Activated CD8-positive, alpha-beta memory T cell treated with anti-CD3 and anti-CD28 coated beads, Interleukin-2, amount 50 U/mL, for 4 hours (primary cell): Measurements from ENCODE around the gene RFXAP.
A peak's percentile ranks its signal among the peaks of the same experiment; 100 is the strongest.
"Not testable (repeated sequence)": the region's sequence is repeated elsewhere in the genome, so short reads cannot be mapped to it uniquely, and the experiment has no call there.

Experiments
- DNase-seq: peaks from one replicate; pipeline ENCODE4 v3.0.0-alpha.2; 2020

RFXAP gene, protein sequence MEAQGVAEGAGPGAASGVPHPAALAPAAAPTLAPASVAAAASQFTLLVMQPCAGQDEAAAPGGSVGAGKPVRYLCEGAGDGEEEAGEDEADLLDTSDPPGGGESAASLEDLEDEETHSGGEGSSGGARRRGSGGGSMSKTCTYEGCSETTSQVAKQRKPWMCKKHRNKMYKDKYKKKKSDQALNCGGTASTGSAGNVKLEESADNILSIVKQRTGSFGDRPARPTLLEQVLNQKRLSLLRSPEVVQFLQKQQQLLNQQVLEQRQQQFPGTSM

DNA sequence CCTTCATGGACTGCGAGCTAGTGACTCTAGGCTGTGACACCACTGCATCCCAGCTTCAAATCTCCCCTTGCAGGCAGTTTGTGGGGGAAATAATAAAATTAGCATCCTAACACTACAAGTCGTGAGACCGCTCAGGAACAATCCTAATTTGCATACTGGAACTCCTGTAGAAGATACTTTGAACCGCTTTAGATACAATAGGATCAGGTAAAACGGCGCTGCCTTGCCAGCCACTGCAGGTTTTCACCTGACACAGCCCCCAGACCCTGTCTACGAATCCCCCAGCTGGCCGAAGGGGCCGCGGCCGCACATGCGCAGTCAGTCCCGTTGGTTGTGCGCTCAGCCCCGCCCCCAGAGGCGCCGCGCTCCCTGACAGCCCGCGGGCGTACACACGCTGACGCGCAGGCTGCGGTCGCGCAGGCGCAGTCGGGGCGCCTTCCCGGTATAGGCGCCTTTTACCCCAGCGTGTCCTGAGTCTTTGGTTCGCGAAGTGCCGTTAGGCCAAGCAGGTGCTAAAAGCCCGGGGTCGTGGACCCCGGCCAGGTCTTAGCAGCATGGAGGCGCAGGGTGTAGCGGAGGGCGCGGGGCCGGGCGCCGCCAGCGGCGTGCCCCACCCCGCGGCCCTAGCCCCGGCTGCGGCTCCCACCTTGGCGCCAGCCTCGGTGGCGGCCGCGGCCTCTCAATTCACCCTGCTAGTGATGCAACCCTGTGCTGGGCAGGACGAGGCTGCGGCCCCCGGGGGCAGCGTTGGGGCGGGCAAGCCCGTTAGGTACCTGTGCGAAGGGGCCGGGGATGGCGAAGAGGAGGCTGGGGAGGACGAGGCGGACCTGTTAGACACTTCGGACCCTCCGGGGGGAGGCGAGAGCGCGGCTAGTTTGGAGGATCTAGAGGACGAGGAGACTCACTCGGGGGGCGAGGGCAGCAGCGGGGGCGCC, at the start of gene RFXAP:
Gene RFXAP, plus strand, starts transcription at position 419 of the 935 bp plus-strand sequence. Its CDS starts 136 bp downstream, at position 555.
- DNase-seq = peak; percentile 93

DNA sequence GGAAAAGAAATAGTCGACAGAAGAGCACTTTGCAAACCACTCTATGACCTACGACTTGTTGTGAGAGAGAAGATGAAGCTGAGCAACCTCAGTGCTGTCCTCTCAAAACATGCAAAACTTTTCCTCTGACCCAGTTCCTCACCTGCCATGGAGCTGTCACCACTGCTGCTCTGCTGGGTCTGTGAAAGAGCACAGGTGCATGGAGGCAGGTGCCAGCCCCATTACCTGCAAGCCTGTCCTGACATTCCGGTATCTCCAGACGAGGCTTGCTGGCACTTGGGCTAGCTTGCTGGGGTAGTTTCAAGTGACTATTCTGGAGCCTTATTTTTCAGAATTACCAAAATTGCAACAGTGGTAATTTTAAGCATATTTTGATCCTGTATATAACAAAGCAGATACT, 49.5 kb upstream of the RFXAP start:
- no peak for DNase-seq

DNA sequence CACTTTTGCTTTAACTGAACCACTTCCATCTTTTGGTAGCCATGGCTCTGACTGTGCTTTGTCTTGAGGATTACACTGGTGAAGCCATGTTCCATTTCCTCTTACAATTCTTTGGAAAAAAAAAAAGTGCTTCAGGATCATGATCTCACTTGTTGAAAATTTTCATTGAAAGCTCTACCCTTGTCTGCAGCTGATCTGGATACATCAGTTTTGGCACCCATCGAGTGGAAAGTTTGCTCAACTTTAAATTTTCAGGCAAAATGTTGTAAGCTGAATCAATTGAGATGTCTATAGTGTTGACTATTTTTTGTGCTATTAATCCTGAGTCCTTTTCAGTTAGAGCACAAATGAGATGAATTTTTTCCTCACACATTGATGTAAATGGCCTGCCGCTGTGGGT, 48.3 kb upstream of the RFXAP start:
- no peak for DNase-seq

DNA sequence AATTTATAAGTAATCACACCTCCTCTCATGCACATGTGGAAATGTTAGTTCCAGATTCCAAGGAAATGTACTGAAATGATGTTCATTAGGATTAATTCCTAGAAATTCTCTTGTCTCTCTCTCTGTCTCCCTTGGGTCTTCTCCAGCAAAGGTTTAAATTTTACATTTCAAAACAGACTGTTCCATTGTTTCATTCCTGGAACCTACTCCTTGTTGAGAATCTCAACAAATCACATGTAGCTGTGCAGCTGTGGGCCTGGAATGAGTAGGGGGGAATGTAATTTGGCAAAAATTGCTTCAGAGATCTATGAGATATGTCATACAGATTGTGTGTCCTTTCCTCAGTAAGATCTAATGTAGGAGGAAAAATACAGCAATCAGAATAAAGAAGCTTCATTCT, 46.2 kb upstream of the RFXAP start:
- DNase-seq = no peak

DNA sequence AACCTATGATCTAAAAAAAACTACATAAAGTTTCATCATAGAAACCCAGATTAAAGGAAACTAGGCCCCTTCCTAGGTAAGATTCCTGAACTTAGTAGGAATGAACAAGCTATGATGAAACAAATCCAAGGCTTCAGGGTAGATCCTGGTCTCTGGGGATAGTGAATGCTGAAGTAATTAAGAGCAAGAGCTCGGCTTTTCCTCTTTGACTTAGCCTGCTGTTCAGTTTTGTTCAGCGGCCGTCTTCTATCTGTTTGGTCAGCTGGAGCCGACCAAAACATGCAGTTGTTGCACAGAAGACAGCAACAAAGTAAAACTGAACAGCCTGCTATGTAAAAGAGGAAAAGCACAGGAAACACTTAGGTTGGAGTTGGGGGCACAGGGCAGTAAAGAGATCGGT, 44.1 kb upstream of the RFXAP start:
- no peak for DNase-seq

DNA sequence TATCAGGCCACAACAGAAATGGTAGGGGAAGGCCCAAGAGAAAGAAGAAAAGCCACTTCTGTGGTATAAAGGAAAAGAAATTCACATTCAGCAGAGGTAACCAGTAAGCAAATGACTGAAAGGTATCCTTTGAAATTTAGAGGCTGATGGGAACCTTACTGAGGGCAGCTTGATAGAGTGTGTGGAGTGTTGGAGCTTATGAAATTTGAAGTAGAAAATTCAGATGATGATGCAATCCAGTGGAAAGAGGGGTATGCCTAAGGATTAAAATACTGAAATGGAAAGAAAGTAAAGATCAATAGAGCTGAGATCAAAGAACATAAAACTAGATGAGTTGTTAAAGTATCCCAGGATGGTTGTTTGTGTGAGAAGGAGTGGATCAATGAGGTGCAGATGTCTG, 42.8 kb upstream of the RFXAP start:
- no peak for DNase-seq

DNA sequence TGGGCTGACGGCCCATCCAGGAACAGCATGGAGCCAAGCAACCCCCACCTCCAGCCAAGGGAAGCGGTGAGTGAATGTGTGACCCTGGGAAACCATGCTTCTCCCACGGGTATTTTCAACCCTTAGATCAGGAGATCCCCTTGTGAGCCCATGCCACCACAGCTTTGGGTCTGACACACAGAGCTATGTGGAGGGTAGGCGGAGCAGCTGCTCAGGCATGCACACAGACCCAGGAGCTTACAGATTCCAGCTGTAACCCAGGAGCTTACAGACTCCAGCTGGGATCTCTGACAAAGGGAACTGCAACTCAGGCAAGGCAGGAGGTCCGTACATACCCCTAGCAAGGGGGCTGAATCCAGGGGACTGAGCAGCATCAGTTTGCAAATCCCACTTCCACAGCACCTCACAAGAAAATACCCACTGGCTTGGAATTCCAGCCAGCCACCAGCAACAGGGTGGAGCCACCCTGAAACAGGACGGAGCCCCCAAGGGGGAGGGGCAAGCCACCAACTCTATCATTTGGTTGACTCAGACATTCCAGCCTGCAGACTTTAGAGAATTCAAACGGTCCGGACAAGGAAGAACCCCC, 40.8 kb upstream of the RFXAP start:
- DNase-seq = no peak

DNA sequence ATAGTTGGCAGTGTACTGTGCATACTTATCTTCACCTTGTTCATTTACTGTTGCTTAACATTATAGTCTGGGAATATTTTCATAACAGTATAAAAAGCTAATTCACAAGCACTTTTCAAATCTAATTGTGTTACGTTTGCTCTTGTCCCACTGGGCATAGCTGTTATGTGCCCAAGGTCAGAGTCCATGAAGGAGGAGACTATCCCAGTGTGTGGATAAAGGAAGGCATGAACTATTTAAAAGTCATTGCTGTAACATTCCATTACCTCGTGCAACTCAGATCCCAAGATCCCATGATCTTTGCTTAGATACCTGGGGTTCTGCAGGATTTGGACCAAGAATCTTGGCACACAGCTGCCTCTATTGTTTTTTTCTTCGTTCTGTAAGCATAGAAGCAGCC, 35.1 kb upstream of the RFXAP start:
- DNase-seq = no peak

DNA sequence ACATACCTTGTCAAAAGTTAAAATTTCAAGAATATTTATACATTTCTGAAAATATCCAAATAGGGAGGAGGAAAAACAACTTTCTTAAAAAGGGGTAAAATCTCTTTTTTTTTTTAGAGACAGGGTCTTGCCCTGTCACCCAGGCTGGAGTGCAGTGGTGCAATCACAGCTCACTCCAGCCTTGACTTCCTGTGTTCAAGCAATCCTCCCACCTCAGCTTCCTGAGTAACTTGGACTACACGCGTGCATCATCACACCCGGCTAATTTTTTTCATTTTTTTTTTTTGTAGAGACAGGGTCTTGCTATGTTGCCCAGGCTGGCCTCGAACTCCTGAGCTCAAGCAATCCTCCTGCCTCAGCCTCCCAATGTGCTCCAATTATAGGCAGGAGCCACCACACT, 32.8 kb upstream of the RFXAP start:
- DNase-seq = not testable (repeated sequence)

DNA sequence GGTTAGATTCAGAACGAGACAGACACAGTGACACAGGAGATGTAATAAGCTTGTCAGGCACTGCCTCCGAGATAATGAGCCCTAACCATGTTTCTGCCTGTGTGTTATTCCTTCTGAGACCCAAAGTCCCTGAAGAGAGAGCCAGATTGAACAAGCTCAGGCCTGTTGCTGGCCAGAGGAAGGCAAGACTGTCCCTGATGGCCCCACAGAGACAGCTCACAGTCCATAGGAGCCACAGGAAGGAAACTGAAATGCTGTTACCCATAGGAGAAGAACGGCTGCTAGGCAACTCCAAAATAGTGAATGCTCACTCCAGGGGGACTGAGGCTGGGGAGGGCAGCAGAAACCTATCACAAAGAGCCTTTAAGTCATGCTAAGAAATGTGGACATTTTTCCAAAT, 31.8 kb upstream of the RFXAP start:
- DNase-seq = no peak

DNA sequence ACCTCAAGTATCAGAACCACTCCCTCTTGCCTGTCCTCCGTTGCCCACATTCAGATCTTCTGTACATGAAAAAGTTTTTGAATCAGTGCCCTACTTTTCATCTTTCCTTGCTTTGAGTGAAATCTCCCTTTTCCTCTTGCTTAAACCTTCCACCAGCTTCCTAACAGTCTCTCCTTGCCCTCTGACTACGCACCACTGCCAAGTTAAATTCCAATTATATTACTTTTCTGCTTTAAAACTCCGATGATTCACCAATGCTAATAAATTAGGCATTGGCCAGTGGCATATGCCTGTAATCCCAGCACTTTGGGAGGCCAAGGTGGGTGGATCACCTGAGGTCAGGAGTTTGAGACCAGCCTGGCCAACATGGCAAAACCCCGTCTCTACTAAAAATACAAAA, 30.7 kb upstream of the RFXAP start:
- no peak for DNase-seq

DNA sequence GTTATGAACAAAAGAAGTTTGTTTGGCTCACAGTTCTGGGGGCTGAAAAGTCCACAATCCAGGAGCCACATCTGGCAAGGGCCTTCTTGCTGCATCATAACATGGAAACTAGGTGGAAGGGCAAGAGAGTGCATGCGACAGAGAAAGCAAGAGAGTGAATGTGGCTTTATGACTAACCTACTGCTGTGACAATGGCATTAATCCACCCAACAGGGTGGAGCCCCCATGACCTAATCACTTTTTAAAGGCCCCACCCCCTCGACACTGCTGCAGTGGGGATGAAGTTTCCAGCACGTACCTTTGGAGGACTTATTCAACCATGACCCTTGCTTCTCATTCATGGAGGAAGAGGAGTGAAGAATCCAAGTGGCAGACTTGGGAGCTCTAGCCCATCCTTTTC, 30.0 kb upstream of the RFXAP start:
- no peak for DNase-seq

DNA sequence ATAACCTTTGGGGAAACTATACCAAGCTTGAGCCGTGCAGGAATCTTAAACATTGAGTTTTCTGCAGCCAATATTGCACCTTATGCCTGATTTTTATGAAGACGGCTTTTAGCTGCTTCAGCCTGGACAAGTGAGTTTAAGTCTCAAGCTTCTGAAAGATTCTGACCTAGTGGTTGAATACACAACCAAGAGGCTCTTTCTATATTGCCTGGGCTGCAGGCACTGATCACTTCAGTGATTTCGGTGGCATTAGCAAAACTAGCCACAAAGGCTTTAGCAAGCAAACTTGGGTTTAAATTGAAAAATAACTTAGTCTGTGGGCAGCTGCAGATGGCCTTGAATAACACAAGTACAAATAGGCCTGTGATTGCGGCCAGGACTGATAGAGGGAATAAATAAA, 29.3 kb upstream of the RFXAP start:
- no peak for DNase-seq

DNA sequence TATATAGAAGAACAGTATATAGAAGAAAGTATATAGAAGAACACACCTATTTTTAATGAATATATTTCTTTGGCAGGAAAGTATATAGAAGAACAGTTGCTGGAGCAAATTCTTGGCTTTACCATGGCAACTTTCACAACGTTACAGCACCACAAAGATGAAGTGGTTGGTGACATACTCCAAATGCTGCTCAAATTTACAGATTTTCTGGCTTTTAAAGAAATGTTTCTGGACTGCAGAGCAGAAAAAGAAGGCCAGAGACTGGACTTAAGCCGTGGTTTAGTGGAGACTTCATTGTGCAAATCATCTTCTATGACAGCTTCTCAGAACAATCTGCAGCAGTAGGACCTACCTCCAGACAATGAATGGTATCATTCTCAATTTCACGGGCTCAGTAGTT, 24.3 kb upstream of the RFXAP start:
- DNase-seq = no peak

DNA sequence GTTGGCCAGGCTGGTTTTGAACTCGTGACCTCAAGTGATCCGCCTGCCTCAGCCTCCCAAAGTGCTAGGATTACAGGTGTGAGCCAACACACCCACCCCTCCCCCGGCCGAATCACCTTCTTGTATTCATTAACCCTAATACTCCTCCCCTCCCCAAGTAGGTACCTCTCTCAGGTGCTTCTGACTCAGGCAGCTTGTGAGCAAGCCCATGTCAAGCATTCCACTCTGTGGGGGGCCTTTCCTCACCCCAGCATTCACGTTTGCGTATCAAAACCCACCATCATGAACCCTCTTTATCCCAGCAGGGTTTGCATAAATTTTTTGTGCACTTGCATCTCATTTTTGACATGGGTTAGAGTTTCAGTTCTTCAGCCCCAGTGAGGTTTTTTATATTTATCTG, 23.6 kb upstream of the RFXAP start:
- DNase-seq = no peak

DNA sequence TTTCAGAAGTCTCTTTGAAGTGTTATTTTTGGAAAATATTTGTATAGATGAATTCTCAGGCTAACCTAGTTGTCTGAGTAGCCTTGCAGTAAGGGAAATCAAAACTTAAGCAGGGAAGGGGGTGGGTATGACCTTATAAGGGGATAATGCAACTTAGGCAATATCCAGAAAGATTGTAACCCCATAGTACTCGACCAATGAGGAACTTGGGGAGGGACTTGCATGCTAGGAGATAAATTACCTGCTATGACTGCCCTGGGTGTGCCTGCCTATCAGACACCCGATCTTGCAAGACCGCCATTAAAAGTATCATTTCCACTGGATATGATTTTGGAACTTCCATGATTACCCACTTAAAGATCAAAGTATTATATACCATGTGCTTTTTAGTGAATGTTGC, 23.0 kb upstream of the RFXAP start:
- DNase-seq = no peak

DNA sequence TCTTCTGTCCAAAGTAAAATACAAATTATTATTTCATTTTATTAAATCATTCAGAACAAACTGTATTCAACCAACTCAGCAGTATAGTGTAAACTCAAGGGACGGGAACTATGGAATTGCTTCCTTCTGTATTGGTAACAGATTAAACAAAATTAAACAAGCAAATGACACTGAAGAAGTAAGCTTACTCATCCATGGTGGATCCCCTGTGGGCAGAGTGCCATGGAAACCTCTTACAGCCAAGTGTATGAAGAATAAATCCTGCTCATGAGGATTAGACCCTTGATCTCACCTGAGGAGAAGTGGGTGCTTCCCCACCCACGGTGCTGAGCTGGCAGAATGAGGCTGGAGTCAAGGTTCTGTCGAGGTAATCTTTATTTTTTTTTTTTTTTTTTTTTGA, 18.0 kb upstream of the RFXAP start:
- no peak for DNase-seq

DNA sequence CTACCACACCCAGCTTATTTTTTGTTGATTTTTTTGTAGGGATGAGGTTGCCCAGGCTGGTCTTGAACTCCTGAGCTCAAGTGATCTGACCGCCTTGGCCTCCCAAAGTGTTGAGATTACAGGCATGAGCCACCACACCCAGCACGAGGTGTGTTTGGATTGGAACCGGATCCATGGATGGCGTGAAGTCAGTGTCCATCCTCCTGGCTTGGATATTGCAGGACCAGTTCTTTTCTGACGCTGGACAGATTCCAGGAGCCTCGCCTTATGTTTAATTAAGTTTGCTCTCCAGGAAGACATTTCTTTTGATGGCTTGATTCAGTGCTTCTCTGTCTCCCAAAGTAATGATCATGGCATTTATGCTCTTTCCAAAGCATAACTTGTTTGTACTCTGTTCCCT, 14.4 kb upstream of the RFXAP start:
- no peak for DNase-seq

DNA sequence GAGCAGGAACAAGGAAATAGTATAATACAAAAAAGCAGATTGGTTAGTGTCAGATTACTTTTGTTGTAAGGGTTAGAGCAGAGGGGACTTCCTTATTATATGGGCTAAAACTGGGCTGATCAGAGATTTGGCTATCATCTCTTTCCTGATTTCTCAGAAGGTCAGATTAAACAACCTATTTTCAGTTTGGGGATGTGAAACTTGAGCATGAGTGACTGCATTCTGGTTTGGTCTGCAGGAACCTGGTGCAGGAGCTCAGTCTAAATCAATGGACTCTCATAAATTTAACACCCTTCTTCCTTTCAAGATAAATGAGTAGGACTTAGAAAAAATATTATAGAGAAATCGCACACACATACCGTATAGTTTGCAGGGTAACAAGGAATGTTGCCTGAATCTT, 12.9 kb upstream of the RFXAP start:
- DNase-seq = no peak

DNA sequence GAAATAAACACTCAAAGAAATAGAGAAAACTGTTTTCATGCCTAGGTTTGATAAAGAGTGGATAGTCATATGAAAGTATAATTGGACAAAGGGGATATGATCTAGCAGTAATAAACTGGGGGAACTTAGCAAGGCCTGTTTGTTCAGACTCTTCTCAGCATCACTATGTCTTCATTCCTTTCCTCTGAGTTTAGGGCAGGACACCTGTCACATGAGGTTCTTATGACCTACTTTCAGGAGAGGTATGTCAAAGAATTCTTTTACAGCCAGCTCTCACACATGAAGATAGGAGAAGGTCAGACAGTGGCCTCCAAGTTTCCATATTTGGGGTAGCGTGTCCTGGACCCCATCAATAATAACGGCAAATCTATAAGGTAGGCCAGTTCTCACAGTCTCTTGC, 11.4 kb upstream of the RFXAP start:
- DNase-seq = no peak

DNA sequence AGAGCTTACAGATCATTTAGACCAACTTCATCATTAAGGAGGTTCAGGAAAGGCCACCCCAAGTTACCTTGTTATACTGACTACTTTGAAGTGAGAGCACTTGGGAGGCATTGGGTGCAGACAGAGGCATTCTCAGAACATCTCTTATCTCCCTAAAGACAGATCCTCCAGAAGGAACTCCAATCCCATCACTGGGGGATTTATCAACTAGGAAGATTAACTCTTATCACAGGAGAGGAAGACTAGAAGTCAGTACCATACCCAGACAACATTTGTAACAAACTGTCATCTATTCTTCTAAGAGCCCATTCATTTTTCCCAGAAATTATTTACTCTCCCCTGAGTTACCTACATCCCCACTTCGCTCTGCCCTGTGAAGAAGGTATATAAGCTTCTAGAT, 5.8 kb upstream of the RFXAP start:
- no peak for DNase-seq

DNA sequence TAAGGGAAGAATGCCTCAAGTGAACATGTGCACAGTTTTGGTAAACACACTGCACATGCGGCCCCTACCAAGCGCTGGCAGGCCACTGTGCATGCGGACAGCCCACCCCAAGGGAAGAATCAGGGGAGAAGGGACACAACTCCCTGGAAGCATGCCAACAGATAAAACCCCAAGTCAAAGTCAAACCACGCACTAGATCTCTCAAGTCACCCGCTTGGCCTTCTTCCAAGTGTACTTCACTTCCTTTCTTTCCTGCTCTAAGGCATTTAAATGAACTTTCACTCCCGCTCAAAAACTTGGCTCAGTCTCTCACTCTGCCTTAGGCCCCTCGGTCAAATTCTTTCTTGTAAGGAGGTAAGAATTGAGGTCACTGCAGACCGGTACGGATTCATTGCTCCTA, 4.6 kb upstream of the RFXAP start:
- DNase-seq = no peak

DNA sequence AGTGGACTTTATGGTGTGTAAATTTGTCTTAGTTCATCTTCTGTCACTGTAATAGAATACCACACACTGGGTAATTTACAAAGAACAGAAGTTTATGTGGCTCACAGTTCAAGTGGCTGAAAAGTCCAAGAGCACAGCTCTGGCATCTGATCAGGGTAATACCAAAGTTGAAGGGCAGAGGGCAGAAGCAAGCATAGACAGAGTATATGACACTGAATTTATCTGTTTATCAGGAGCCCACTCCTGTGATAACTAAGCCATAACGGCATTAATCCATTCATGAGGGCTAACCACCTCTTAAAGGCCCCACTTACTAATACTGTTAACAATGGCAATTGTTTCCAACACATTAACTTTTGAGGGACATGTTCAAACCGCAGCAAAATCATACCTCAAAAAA, 4.0 kb upstream of the RFXAP start:
- no peak for DNase-seq
